Measurements from ENCODE around the gene TANGO2. TPM values are rescaled to one million over a fixed set of nuclear protein-coding genes. Genes with fewer than 3 reads are reported as not detected.

The TANGO2 gene
- total and polyA plus RNA-seq, 12 donors: 25.1 to 87.0 (median 43.5) TPM

DNA sequence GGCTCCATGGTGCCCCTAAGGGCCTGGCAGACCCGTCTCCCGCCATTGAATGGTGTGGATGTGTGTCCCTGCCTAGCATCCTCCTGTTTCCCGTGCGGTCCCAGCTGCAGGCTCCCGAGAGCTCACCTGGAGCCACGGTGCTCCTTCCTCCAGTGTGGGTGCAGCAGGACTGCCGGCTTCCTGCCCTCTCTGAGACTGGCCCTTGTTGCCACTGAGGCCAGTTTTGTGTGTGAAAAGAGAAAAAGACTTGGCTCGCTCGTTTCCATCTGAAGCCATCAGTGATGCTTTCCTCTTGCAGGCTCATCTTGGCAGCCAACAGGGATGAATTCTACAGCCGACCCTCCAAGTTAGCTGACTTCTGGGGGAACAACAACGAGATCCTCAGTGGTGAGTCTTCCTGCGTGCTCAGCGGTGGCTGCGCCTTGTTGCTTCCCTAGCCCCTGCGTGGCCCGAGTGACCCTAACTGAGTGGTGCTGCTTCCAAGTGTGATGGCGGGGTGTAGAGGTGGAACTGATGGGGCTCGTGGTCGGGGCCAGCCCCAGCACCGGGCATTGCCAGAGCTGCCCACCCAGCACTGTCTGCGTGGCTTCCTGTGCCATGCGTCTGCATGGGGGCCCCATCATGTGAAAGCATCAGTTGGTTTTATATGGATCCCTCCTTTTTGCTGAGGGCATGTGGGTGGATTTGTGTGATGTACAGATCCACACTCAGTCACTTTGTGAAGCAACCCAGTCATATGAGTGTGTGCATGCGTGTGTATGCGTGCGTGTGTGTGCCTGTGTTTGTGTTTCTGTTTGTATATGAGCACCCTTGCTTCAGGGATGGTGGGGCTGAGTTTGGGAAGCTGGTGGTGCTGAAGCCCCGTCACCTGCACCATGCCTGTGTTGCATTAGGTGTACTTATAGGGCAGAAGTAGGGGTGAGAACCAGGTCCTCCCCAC lies 22.4 kb downstream of the TANGO2 start:
- Histone ChIP-seq H3K4me1 (replicated peaks in 1 of 2) (no peaks in the 10 kb centered on the region), H3K4me3 (no peak overlapping the region), H3K27me3 (no peaks in the 10 kb centered on the region), H3K9me3 (replicated peaks in 1 of 3) (no peaks in the 10 kb centered on the region), H3K36me3 (replicated peaks in 1 of 2) (peaks cover 0 to 32% of the 10 kb centered on the region in 2 donors), H3K27ac (no peak overlapping the region)
- intact Hi-C loops (cut with DNase I): no loop called here
- no peak for DNase-seq
- TF ChIP-seq POLR2A (IDR thresholded peaks at IDR 0.05): no peak
- WGBS, 4 donors: 94 to 98% (median 94%) methylated on average over 9 to 26 of the region's 26 CpGs

- H3K9me3 ChIP-seq (replicated peaks in 1 of 3): no peaks in the 10 kb centered on the region
- H3K27ac ChIP-seq: no peak overlapping the region
- H3K4me1 ChIP-seq (replicated peaks in 1 of 2): no peaks in the 10 kb centered on the region
- H3K4me3 ChIP-seq: no peak overlapping the region
- 90 to 100% (median 98%) methylated on average over 7 of the region's 7 CpGs; no CpG with 5 or more reads in 1 of the 4 donors for WGBS, 4 donors
- no peaks in the 10 kb centered on the region for H3K27me3 ChIP-seq
- intact Hi-C loops (cut with DNase I): no loop called here
- DNase-seq: no peak
- peaks cover 0 to 27% of the 10 kb centered on the region in 2 donors for H3K36me3 ChIP-seq (replicated peaks in 1 of 2)
- TF ChIP-seq, protein P1, sequence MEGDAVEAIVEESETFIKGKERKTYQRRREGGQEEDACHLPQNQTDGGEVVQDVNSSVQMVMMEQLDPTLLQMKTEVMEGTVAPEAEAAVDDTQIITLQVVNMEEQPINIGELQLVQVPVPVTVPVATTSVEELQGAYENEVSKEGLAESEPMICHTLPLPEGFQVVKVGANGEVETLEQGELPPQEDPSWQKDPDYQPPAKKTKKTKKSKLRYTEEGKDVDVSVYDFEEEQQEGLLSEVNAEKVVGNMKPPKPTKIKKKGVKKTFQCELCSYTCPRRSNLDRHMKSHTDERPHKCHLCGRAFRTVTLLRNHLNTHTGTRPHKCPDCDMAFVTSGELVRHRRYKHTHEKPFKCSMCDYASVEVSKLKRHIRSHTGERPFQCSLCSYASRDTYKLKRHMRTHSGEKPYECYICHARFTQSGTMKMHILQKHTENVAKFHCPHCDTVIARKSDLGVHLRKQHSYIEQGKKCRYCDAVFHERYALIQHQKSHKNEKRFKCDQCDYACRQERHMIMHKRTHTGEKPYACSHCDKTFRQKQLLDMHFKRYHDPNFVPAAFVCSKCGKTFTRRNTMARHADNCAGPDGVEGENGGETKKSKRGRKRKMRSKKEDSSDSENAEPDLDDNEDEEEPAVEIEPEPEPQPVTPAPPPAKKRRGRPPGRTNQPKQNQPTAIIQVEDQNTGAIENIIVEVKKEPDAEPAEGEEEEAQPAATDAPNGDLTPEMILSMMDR (IDR thresholded peaks at IDR 0.05): no peak
- no peak for TF ChIP-seq POLR2A (IDR thresholded peaks at IDR 0.05)
Measured at GRCh38 chr22:20043997-20044342, 23.1 kb downstream of the TANGO2 start.

- 87 to 99% (median 92%) methylated on average over 8 to 10 of the region's 10 CpGs for WGBS, 4 donors
- H3K27ac ChIP-seq: no peak overlapping the region
Measured at GRCh38 chr22:20044495-20045151, 23.7 kb downstream of the TANGO2 start.

DNA sequence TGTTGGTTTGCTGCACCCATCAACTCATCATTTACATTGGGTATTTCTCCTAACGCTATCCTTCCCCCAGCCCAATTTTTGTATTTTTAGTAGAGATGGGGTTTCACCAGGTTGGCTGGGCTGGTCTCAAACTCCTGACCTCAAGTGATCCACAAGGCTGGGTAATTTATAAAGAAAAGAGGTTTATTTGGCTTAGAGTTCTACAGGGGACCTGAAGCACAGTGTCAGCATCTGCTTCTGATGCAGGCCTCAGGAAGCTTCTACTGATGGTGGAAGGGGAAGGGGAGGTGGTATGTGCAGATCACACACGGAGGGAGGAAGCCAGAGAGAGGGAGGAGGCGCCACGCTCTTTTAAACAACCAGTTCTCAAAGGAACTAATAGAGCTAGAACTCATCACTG lies 25.8 kb downstream of the TANGO2 start:
- Histone ChIP-seq H3K4me1 (replicated peaks in 1 of 2) (no peaks in the 10 kb centered on the region), H3K27me3 (no peaks in the 10 kb centered on the region), H3K4me3 (no peak overlapping the region), H3K27ac (no peak overlapping the region), H3K36me3 (replicated peaks in 1 of 2) (peaks cover 0 to 29% of the 10 kb centered on the region in 2 donors), H3K9me3 (replicated peaks in 1 of 3) (no peaks in the 10 kb centered on the region)
- WGBS, 4 donors: 90 to 95% (median 92%) methylated on average over 4 of the region's 4 CpGs
- no peak for TF ChIP-seq POLR2A (IDR thresholded peaks at IDR 0.05)
- TF ChIP-seq, protein P1 (IDR thresholded peaks at IDR 0.05): no peak
- intact Hi-C loops (cut with DNase I): no loop called here
- DNase-seq: no peak

More at GRCh38 chr22:20044495-20045151, 23.7 kb downstream of the TANGO2 start:
- H3K9me3 ChIP-seq (replicated peaks in 1 of 3): no peaks in the 10 kb centered on the region
- intact Hi-C loops (cut with DNase I): no loop called here
- no peak overlapping the region for H3K4me3 ChIP-seq
- no peaks in the 10 kb centered on the region for H3K27me3 ChIP-seq
- peaks cover 0 to 27% of the 10 kb centered on the region in 2 donors for H3K36me3 ChIP-seq (replicated peaks in 1 of 2)
- no peaks in the 10 kb centered on the region for H3K4me1 ChIP-seq (replicated peaks in 1 of 2)
- no peak for DNase-seq
- TF ChIP-seq POLR2A (IDR thresholded peaks at IDR 0.05): no peak
- TF ChIP-seq, protein P1 (IDR thresholded peaks at IDR 0.05): no peak

Data from adrenal gland (tissue), 12 donors.